PC-9 (cell line): ENCODE results near the gene VPS35.

Source experiments
- CTCF ChIP-seq: fragments of 200-600 bp; sonication (generic); conservative IDR thresholded peaks from 2 replicates; pipeline ENCODE4 v1.6.1; 2017; ENCODE audit warnings: mixed run types, antibody characterized with exemption, mild to moderate bottlenecking, moderate library complexity
- EZH2 ChIP-seq: fragments of 200-600 bp; sonication (generic); IDR thresholded peaks from 2 replicates; pipeline ENCODE4 v1.8.0; 2017; ENCODE audit warnings: antibody characterized with exemption, low read depth

GRCh38 chr16:46727184-46727583 is 38.2 kb upstream of the VPS35 start:
- TF ChIP-seq CTCF (no peak), EZH2 (no peak)
